Duodenal mucosa (tissue), 2 donors: ENCODE data around the gene CDC73.
"Not testable (repeated sequence)": the region's sequence is repeated elsewhere in the genome, so short reads cannot be mapped to it uniquely, and the experiment has no call there.

ENCODE experiments used
- H3K27ac ChIP-seq: one replicate; pipeline ENCODE4 v1.7.0; 2013; ENCODE audit warnings: low read depth, low read length
- H3K27me3 ChIP-seq, 2 donors: one replicate each; pipeline ENCODE4 v1.7.0; 2013; ENCODE audit warnings: low read length in 2 of 2, control low read depth in 1 of 2; ENCODE audit not compliant: insufficient read depth in 2 of 2, control insufficient read depth in 1 of 2
- H3K36me3 ChIP-seq, 2 donors: one replicate each; pipeline ENCODE4 v1.7.0; 2013; ENCODE audit warnings: low read length in 2 of 2, control low read depth in 1 of 2; ENCODE audit not compliant: insufficient read depth in 2 of 2, control insufficient read depth in 1 of 2
- H3K4me1 ChIP-seq, 2 donors: one replicate each; pipeline ENCODE4 v1.7.0; 2013; ENCODE audit warnings: low read length in 2 of 2, control low read depth in 1 of 2; ENCODE audit not compliant: insufficient read depth in 2 of 2, control insufficient read depth in 1 of 2
- H3K4me3 ChIP-seq, 2 donors: one replicate each; pipeline ENCODE4 v1.7.0; 2013; ENCODE audit warnings: low read length in 2 of 2, low read depth in 1 of 2
- H3K9ac ChIP-seq, 2 donors: one replicate each; pipeline ENCODE4 v1.7.0; 2013; ENCODE audit warnings: low read length in 2 of 2, low read depth in 1 of 2
- H3K9me3 ChIP-seq, 2 donors: one replicate each; pipeline ENCODE4 v1.7.0; 2013; ENCODE audit warnings: low read length in 2 of 2, control low read depth in 1 of 2; ENCODE audit not compliant: control insufficient read depth in 1 of 2

CDC73 gene

GRCh38 chr1:193113258-193113991, 8.4 kb upstream of the CDC73 start:
- Histone ChIP-seq H3K9me3 (no peaks in the 10 kb centered on the region), H3K27ac (no peak overlapping the region), H3K4me1 (peaks cover 0 to 6% of the 10 kb centered on the region in 2 donors), H3K9ac (no peak overlapping the region), H3K36me3 (no peaks in the 10 kb centered on the region), H3K27me3 (no peaks in the 10 kb centered on the region), H3K4me3 (no peak overlapping the region)

- no peaks in the 10 kb centered on the region for H3K36me3 ChIP-seq
- H3K27me3 ChIP-seq: no peaks in the 10 kb centered on the region
- no peaks in the 10 kb centered on the region for H3K9me3 ChIP-seq
- peaks cover 3 to 8% of the 10 kb centered on the region in 2 donors for H3K4me1 ChIP-seq
- no peak overlapping the region for H3K27ac ChIP-seq
- no peak overlapping the region for H3K4me3 ChIP-seq
- H3K9ac ChIP-seq: no peak overlapping the region
Observed at GRCh38 chr1:193113992-193114332, 7.9 kb upstream of the CDC73 start.

DNA sequence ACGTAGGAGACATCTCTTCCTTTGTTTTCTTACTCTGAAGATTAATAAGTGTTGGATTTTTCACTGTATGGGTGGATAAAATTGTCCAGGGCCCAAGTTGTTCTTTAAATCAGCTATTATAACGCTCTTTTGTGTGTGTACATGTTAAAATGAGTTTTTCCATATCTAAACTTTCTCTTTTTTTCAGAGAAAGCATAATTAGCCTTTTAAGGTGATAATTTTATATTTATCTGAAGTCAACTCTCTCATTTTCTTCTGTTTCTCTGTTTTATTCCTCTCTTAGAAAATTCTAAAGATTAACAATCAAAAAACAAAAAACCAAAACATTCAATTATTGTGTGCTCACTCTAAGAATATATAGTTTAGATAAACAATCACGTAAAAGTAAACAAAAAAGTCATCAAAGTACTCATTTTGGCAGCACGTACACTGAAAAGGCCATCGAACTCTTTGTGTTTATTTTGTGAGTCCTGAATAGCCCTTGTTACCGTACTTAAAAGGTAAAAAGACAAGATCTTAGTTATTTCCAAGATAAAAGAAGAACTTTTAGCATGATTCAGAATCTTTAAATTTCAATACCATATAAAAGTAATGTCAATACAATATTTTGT, 7.2 kb upstream of the CDC73 start:
- H3K27me3 ChIP-seq: no peaks in the 10 kb centered on the region
- no peak overlapping the region for H3K9ac ChIP-seq
- H3K27ac ChIP-seq: no peak overlapping the region
- no peaks in the 10 kb centered on the region for H3K36me3 ChIP-seq
- no peak overlapping the region for H3K4me3 ChIP-seq
- H3K9me3 ChIP-seq: no peaks in the 10 kb centered on the region
- H3K4me1 ChIP-seq: peaks cover 8 to 9% of the 10 kb centered on the region in 2 donors

GRCh38 chr1:193115629-193116227, 6.1 kb upstream of the CDC73 start:
- no peak overlapping the region for H3K27ac ChIP-seq
- H3K27me3 ChIP-seq: no peaks in the 10 kb centered on the region
- no peak overlapping the region for H3K9ac ChIP-seq
- H3K9me3 ChIP-seq: no peaks in the 10 kb centered on the region
- H3K4me1 ChIP-seq: peaks cover 8 to 9% of the 10 kb centered on the region in 2 donors
- no peaks in the 10 kb centered on the region for H3K36me3 ChIP-seq
- H3K4me3 ChIP-seq: no peak overlapping the region

DNA sequence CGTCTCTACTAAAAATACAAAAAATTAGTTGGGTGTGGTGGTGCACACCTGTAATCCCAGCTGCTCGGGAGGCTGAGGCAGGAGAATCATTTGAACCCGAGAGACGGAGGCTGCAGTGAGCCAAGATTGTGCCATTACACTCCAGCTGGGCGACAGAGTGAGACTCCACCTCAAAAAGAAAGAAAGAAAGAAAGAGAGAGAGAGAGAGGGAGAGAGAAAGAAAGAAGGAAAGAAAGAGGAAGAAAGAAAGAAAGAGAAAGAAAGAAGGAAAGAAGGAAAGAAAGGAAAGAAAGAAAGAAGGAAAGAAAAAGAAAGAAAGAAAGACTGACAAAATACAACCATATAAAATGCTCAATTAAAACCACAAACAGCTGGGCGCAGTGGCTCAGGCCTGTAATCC, 4.7 kb upstream of the CDC73 start:
- not testable (repeated sequence) for H3K27me3 ChIP-seq, H3K9me3 ChIP-seq, H3K27ac ChIP-seq

GRCh38 chr1:193118194-193118593, 3.6 kb upstream of the CDC73 start:
- H3K9me3 ChIP-seq: no peaks in the 10 kb centered on the region
- H3K27me3 ChIP-seq: no peaks in the 10 kb centered on the region
- peaks cover 13 to 14% of the 10 kb centered on the region in 2 donors for H3K4me1 ChIP-seq
- no peaks in the 10 kb centered on the region for H3K36me3 ChIP-seq
- no peak overlapping the region for H3K9ac ChIP-seq
- H3K4me3 ChIP-seq: no peak overlapping the region
- H3K27ac ChIP-seq: no peak overlapping the region

More for the DNA sequence above, 4.7 kb upstream of the CDC73 start:
- not testable (repeated sequence) for H3K9ac ChIP-seq, H3K4me1 ChIP-seq, H3K36me3 ChIP-seq, H3K4me3 ChIP-seq

DNA sequence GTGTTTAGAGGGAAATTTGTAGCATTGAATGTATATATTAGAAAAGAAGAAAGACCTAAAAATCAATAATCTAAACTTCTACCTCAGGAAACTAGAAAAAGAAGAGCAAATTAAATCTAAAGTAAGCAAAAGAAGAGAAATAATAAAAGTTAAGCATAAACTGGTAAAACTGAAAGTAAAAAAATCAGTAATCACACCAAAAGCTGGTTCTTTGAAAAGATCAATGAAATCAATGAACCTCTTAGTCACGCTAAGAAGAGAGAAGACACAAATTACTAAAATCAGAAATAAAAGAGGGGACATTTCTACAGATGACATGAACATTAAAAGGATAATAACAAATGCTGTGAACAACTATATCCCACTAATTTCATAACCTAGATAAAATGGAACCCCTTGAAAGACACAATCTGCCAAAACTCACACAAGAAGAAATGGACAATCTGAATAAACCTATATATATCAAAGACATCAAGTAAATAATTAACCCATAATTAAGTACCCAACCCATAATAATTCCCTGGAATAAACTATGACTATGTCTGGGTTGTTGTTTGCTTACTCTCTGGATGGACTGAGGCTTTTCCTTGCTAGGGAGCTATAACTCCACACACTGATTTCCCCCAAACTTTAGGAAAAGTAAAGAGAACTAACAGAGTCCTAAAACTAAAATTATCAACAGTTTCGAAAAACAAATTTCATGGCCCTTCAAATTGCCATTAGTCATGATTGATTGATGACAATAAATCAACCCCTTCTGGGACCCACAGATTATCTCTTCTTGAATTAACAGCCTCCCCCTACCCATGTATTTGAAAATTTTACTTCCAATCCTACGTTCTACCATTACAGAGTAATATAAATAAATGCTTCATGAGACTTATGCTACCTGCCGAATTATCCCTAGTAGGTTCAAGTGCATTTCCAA, 2.8 kb upstream of the CDC73 start:
- Histone ChIP-seq H3K4me3 (no peak overlapping the region), H3K4me1 (peaks cover 21 to 22% of the 10 kb centered on the region in 2 donors), H3K27me3 (no peaks in the 10 kb centered on the region), H3K27ac (no peak overlapping the region), H3K9me3 (no peaks in the 10 kb centered on the region), H3K9ac (no peak overlapping the region), H3K36me3 (no peaks in the 10 kb centered on the region)

DNA sequence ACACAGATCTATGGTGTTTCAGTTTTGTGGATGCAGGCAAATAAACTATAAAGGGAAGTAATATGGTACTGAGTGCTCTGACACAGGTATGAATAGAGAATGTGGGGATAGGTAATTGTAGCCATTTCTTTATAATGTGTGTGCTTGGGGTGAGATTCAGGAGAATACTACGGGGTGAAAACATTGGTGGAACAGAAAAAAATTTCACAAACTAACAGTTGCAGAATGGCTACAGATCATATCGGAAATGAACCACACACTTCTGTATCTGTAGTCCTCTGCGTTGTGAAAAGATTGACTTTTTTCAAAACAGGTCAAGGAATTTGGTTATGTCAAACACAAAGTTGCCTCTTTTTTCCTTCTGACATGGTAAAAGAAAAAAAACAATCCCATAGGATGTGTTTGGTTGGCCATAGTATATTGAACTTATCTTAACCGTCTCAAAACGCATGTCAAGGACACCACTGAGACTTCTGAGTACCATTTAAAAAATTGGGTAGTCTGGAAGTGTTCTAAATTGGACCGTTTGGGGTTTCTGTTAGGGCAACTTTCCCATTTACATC, 1.1 kb upstream of the CDC73 start:
- peak overlapping the region; percentile 87 to 98 for H3K4me3 ChIP-seq

GRCh38 chr1:193123751-193124150, 1.9 kb downstream of the CDC73 start:
- no peak overlapping the region for H3K9ac ChIP-seq
- H3K4me3 ChIP-seq: peak overlapping the region in 1 of 2 donors; percentile 13
- H3K4me1 ChIP-seq: peaks cover 18 to 26% of the 10 kb centered on the region in 2 donors

More for the DNA sequence above, 1.1 kb upstream of the CDC73 start:
- Histone ChIP-seq H3K27me3 (no peaks in the 10 kb centered on the region), H3K27ac (no peak overlapping the region), H3K4me1 (peaks cover 21 to 27% of the 10 kb centered on the region in 2 donors), H3K36me3 (peaks cover 0 to 6% of the 10 kb centered on the region in 2 donors), H3K9ac (no peak overlapping the region), H3K9me3 (no peaks in the 10 kb centered on the region)

More at GRCh38 chr1:193123751-193124150, 1.9 kb downstream of the CDC73 start:
- no peaks in the 10 kb centered on the region for H3K27me3 ChIP-seq
- H3K36me3 ChIP-seq: peaks cover 0 to 11% of the 10 kb centered on the region in 2 donors
- no peaks in the 10 kb centered on the region for H3K9me3 ChIP-seq
- no peak overlapping the region for H3K27ac ChIP-seq
